Measurements from ENCODE around the gene RAMP1.
"Not testable (repeated sequence)": the region's sequence is repeated elsewhere in the genome, so short reads cannot be mapped to it uniquely, and the experiment has no call there.

The RAMP1 gene

GRCh38 chr2:237859533-237860272, at the start of gene RAMP1:
RAMP1 (plus strand) TSS chr2:237859623; CDS start chr2:237859676, 53 bp downstream.
- no peak for DNase-seq (ENCODE audit: low read depth)

GRCh38 chr2:237815637-237816036, 43.8 kb upstream of the RAMP1 start:
- no peak for DNase-seq (ENCODE audit: low read depth)

GRCh38 chr2:237816531-237816930, 42.9 kb upstream of the RAMP1 start:
- no peak for DNase-seq (ENCODE audit: low read depth)

GRCh38 chr2:237818066-237818473, 41.4 kb upstream of the RAMP1 start:
- DNase-seq (ENCODE audit: low read depth): peak; percentile 53

GRCh38 chr2:237819231-237819630, 40.2 kb upstream of the RAMP1 start:
- DNase-seq (ENCODE audit: low read depth): no peak

GRCh38 chr2:237820421-237820820, 39.0 kb upstream of the RAMP1 start:
- DNase-seq (ENCODE audit: low read depth): no peak

GRCh38 chr2:237823544-237823943, 35.9 kb upstream of the RAMP1 start:
- no peak for DNase-seq (ENCODE audit: low read depth)

GRCh38 chr2:237824085-237824484, 35.3 kb upstream of the RAMP1 start:
- no peak for DNase-seq (ENCODE audit: low read depth)

GRCh38 chr2:237827421-237827987, 31.9 kb upstream of the RAMP1 start:
- no peak for DNase-seq (ENCODE audit: low read depth)

- DNase-seq (ENCODE audit: low read depth): no peak
These were observed 28.9 kb upstream of the RAMP1 start for GRCh38 chr2:237830522-237830921.

- DNase-seq (ENCODE audit: low read depth): no peak
These were observed 25.9 kb upstream of the RAMP1 start for GRCh38 chr2:237833546-237833945.

- no peak for DNase-seq (ENCODE audit: low read depth)
These were observed 24.1 kb upstream of the RAMP1 start for GRCh38 chr2:237835372-237835771.

- no peak for DNase-seq (ENCODE audit: low read depth)
These were observed 18.4 kb upstream of the RAMP1 start for GRCh38 chr2:237841051-237841450.

GRCh38 chr2:237848940-237849339, 10.5 kb upstream of the RAMP1 start:
- not testable (repeated sequence) for DNase-seq (ENCODE audit: low read depth)

GRCh38 chr2:237854295-237854694, 5.1 kb upstream of the RAMP1 start:
- no peak for DNase-seq (ENCODE audit: low read depth)

GRCh38 chr2:237857791-237858190, 1.6 kb upstream of the RAMP1 start:
- DNase-seq (ENCODE audit: low read depth): no peak

GRCh38 chr2:237858294-237859081, 935 bp upstream of the RAMP1 start:
- DNase-seq (ENCODE audit: low read depth): peak; percentile 64

- DNase-seq (ENCODE audit: low read depth): no peak
These were observed 365 bp upstream of the RAMP1 start for GRCh38 chr2:237859082-237859433.

- DNase-seq (ENCODE audit: low read depth): no peak
These were observed 981 bp downstream of the RAMP1 start for GRCh38 chr2:237860273-237860935.

GRCh38 chr2:237861875-237862527, 2.6 kb downstream of the RAMP1 start:
- DNase-seq (ENCODE audit: low read depth): no peak

GRCh38 chr2:237862528-237862895, 3.1 kb downstream of the RAMP1 start:
- DNase-seq (ENCODE audit: low read depth): no peak

- DNase-seq (ENCODE audit: low read depth): no peak
These were observed 3.7 kb downstream of the RAMP1 start for GRCh38 chr2:237863102-237863511.
